SKM-1 (cell line): Measurements from ENCODE around the gene ZNF385B.

ENCODE experiments used
- DNase-seq: peaks from one replicate; lab custom pipeline; 2025; ENCODE audit not compliant: unreplicated experiment; lab: John Stamatoyannopoulos, UW

The ZNF385B gene

DNA sequence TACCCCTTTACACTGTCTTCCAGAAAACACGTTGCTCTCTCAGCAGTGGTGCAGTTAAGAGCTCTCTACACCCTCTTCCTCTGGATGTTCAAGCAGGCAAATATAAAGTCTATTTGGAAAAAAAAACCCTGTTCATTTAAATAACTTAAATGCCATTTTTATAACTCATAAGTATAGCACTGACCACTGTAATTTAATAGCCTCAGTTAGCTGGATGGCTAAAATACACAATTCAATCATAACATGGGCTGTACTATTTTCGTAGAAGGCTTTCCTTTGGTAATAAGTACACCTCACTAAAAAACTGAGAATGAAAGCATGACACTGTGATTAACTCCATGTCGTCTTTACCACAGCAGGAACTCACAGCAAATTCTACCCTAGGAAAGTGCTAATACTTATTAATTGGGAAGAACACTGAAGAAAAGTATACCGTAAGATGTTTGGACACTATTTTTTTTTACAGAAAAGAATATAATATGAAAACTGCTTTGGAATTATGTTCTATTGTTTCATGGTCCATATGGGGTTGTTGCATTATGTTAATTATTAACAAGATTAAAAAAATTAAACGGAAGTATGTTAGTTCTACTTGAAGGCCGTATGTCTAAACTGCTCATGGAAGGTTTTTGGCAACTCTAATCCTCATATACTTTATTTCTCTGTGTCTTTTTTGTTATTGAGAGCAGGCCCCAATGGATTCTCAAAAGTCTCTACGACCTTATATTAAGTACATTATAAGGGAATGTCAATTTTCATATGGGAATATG lies 269.1 kb downstream of the ZNF385B start:
- DNase-seq = no peak

DNA sequence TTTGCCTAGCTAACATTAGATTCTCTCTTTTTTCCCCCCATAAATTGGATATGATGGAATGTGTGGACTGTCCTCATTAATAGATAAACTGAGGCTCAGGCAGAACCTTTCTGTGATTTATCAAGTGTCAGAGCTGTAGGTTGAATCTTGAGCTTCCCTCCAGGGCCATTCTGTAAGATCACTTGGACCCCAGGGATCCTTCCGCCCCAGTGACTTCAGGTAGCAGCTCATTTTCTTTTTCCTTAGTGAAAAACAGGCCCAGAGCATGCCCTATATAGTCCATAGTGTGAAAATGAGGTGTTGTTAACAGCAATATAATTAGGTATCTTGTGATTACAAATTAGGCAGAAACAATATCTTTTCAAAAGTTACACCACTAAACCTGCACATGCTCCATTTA lies 269.7 kb downstream of the ZNF385B start:
- no peak for DNase-seq

DNA sequence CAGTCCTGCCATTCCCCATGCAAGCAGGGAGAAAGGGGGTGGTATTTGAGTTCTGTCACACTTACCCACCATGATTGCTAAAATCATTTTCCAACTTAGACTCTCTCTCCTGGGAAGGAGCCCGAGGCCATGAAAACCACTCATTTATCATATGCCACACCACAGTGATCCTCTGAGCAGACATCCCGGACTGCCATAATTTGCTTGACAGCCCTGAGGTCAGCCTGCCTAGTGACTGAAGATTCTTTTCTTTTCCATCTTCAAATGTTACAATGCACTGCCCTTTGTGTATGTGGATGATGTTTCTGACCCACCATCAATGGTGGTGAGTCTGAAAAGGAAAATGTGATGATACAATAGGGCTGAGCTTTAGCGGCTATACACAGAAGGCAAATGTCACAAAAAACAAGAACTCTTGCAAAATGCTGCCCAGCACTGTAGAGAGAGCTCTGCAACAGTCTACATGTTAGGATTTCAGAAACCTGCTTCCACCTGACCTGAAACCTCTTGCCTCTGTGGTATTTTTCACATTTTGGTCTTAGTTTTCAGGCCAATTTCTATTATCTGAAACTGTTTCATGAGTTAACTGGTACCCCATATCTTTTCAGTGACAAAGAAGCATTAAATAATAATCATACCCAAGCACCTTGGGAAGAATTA lies 272.8 kb downstream of the ZNF385B start:
- no peak for DNase-seq

DNA sequence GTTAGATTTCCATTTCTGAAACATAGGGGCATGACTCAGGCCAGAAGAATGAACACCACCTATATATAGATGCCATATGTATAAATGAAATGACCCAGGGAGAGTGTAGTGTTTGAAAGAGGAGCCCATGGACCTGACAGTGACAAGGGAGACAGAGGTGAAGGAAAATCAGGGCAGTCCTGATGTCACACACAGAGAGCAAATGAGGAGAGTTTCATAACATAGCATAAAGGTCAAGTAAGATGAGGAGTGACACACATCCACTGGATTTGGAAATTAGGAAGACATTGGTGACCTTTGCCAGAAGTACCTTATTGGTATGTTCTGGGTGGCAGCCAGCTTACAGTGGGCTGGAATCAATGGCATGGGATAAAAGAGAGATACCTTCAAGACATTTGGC lies 276.7 kb downstream of the ZNF385B start:
- no peak for DNase-seq

DNA sequence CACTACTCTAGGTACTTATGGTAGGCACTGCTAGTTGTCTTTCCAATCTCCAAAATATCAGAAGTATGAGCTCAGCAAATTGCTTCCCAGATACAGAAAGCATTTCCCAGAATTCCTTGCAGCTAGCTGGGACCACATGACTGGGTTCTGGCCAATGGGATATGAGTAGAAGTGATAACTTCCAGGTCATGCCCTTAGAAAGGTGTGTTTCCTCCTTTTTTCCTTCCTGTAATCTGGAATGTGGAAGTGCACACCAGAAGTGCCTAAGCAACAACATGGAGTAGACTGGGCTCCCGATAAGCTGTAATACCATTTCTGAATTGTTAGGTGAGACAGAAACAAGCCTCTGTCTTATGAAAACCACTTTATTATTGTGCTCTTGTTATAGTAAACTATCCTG lies 279.8 kb downstream of the ZNF385B start:
- DNase-seq = no peak

DNA sequence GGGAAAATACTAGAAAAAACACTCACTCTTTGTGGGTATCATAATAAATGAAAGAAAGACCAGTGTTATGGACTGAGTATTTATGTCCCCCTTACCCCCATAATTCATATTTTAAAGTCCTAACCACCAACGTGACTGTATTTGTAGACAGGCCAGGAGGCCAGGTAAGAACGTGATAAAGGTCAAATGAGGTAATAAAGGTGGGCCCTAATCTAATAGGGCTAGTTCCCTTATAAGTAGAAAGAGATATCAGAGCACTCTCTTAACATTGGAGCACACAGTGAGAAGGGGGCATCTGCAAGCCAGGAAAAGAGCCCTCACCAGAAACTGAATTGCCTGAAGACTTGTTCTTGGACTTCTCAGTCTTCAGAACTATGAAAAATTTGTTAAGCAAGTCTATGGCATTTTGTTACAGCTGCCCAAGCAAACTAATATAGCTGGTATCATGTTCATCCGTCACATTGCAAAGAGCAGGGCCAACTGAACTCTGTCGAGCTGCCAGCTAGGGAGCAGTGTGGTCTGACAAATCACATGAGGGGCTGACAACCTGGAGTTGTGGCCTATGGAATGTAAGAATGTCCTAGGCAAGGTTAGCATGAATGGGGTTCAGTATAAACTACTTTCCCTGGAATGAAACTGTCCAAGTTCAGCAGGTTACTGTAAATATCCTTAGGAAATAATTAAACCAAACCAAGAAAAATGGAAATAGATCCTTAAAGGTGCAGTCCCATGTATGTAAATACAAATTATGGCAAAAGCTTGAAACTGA lies 280.9 kb downstream of the ZNF385B start:
- DNase-seq = no peak

DNA sequence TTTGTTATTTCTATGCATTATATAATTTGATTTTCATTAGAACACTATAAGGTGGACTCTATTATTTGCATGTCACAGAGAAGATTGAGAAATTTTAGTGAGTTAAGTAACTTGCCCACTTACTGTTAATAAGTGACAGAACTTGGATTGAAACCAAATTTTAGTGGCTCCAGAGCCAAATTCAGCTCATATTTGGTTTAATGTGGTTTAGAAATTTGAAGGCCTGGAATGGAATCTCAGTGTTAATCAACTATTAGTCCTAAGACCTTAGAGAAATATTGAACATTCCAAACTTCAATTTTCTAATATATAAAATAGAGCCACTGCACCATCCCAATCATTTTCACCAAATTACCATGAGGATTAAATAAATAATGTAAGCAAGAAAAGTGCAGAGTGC lies 281.6 kb downstream of the ZNF385B start:
- no peak for DNase-seq

DNA sequence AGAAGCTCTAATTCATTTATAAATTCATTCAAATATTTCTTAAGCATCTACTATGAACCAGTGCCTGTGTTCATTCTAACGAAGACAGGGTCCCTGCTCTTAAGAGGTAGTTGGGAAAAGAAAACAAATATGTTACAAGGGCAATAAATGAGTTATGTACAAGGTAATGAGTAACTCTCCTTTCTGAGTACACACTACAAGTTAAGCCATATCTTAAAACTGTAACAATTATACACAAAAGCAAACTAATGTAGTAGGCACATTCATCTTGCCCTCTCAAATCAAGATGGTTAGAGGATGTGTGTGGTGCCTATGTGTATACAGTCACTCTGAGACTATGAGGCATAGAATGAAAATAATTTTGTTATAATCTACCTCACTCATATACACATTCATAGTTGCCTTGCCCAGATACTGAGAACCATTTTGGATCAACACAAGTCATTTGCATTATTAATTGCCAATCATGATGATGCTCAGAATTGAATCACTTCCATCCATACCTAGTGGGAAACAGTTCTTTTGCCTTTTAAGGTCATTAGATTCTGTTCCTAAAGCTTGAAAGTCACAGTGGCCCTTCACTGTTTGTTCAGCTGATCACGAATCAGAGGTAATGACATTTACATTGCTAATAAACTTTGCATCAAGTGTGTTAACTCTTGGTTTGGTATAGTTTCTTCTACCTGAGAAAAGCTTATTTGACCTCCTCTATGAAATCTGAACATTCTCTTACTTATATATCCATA lies 283.1 kb downstream of the ZNF385B start:
- no peak for DNase-seq

DNA sequence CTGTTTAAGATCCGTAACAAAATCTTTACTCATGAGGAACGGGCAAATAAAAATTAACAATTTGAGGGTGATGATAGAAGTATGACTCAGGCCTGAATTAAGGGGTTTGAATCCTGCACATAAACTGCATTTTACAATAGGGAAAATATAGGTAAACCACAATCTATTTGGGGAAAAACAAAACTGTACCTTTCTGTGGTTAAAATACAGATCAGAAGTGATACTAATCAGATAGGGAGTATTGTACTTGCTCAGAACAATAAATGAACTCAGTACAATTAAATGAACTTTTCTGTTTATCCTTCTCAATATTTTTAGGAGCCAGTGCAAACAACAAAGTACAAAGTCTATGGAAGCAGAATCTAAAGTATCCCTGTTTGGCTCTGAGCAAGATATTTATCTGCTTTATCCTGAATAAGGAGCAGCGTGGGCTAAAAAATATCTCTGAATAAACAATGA lies 287.3 kb downstream of the ZNF385B start:
- DNase-seq = no peak

DNA sequence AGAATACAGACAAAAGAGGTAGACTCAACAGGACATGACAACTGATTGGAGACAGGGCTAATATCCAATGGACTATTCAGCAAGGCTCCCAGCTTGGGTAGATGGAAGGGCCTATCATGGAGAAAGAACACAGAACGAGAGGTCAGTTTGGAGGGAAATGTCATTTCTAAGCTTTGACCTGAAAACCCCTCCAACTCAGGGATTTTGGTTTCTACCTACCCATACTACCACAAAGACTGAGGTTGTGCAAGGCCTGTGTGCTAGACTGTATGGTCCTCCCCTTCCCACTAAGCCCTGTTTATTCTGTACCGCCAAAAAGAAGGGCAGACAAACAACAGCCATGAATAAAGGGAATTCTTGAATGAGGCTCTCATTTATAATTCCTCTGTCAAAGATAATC lies 288.9 kb downstream of the ZNF385B start:
- no peak for DNase-seq

DNA sequence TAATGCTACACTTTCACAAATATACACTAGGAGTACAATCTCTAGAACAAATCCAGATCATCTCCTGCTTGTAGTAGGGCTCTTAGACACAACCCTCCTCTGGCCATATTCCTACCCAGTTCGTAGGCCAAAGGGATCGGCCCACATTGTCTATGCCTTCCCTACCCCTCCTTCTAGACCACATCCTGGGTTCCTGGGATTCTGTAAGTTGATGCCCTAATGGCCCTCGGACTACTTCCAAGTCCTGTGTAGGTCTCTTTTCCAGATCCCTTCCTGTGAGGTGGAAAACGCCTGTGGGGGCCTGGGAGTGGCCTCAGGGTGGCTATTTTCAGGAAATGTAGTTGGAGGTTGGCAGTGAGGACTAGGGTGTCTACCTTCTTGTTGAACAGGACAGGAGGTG lies 289.7 kb downstream of the ZNF385B start:
- no peak for DNase-seq

DNA sequence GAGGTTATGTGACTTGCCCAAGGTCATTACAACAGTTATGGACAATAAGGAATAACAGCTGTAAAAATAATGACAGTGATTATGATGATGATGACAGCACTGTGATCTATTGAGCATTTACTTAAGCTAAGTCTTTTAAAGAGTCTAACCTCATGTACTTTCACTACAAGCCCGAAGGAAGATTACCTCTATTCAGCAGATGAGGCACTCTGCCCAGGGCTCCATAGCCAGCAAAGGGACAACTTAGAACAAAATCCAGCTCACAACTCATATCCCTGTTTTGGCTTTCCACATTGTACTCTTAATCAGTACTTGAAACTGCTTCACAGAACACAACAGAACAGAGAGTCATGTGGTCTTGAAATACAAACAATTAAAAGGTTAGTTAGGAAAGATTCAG lies 290.2 kb downstream of the ZNF385B start:
- no peak for DNase-seq

DNA sequence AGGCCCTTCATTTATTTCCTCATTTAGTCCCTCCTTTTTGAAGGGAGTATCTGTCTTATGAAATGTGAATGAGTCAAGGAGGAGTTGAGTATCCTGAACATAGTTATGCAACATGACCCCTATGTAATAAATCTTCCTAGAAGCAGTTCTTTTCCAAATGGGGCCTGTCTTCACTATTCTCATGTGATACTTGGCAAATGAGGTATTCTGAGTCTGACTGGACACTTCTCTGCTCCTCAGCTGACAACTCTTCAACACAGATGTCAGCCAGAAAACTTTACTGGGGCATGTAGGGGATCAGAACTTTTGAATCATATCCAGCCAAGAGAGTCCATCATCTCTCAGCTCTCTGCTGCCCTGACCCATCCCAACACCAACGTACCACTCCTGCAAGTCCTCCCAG lies 291.6 kb downstream of the ZNF385B start:
- DNase-seq = peak; percentile 2

DNA sequence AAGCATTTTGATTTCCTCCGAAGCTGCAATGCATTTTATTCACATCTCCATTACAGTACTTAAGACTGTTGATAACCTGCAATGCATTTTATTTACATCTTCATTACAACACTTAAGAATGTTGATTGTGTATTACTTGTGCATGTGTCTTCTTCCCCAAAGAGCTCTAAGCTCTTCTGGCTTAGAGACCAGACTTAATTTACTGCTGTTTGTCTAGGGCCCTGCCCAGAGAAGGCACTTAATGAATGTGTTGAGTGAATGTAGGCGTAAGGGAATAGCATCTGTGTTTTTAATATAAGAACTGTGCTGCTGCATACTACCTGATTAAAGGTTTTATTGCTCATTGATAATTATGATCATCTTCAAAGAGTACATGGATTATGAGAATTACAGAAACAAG lies 295.6 kb downstream of the ZNF385B start:
- no peak for DNase-seq

DNA sequence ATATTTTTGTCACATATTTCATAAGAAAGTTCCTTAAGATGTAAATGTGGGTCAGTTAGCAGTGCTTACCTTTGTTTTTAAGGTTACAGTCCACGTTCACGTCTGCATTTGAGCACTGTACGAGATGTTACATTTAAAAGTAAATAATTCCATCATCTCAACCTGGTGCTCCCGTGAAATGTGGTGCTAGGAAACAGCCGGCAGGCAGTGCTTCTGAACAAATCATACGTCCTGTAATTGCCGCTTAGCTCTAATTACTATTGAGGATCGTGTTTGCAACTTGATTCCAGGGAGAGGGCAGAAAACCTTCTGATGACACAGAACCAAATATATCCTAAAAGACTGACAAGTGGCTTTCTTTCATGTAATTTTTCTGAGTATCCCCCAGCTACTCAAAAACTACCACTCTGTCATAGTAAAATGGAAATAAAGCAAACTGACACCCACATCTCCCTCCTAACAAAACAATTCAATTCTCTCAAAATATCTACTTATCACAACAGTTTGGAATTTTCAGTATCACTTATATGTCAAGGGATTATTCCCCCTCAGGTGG lies 299.0 kb downstream of the ZNF385B start:
- DNase-seq = no peak

DNA sequence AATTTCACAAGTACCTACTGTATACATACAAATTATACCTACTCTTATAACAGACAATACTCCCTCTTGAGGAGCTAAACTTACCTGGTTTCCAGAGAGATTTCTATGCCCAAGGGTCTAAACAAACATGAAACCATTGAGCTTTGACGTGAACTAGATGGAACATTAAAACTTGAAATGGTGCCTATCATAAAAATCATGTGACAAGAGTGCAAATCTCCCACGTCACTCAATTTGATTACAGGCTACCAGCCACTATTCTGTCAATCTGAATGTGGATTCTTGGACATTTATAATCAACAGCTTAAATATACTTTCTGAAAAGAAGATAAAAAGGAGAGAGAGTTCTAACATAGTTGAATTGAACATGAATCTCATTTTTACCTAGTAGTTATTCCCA lies 299.7 kb downstream of the ZNF385B start:
- DNase-seq = no peak

DNA sequence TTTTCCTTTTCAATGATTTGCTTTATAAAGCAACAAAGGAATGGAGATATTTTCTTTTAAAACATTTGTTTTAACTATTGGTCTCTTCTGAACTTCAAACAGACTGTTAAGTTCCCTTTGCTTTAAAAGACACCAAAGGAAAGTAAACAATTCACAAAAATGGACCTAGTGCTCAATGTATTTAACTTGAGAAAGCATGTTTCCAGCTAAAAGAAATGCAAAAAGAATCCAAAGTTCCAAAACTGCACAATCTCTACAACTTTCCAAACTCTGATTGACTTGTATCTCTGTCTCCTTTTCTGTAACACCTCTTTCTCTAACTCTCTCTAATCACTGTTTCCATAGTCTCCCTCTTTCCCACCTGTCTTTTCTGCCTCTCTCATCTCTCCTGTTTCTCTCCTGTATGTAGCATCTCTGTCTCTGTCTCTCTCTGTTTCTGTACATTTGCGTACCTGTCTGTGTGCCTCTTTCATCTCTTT lies 301.1 kb downstream of the ZNF385B start:
- no peak for DNase-seq

DNA sequence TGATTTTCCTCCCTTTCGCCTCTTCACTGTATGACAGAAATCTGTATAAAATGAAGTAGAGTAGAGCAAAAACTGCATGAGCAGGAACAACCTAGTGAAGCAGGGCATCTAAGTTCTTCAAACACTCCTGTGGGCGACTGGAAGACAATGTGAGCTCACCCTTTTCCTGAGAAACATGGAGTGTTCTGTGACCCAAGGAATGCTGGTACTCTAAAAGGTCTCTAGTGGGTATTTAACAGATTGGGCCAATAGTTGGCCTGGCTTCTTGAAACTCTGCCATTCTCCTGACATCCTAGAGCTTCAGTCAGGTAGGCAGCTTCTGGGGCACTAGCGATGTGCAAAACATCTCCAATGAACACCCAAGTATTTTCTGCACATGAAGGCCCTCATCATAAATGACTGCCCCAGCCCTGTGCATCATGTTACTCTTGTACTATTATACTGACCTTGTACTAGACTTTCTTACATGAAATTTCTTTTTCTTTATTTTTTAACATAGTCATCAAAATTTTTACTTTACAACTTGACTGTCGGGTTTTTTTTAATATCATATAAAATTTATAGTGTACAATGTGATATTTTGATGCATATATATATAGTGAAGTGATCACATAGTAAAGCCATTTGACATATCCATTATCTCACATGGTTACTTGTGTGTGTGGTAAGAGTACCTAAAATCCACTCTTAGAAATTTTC lies 302.2 kb downstream of the ZNF385B start:
- no peak for DNase-seq

DNA sequence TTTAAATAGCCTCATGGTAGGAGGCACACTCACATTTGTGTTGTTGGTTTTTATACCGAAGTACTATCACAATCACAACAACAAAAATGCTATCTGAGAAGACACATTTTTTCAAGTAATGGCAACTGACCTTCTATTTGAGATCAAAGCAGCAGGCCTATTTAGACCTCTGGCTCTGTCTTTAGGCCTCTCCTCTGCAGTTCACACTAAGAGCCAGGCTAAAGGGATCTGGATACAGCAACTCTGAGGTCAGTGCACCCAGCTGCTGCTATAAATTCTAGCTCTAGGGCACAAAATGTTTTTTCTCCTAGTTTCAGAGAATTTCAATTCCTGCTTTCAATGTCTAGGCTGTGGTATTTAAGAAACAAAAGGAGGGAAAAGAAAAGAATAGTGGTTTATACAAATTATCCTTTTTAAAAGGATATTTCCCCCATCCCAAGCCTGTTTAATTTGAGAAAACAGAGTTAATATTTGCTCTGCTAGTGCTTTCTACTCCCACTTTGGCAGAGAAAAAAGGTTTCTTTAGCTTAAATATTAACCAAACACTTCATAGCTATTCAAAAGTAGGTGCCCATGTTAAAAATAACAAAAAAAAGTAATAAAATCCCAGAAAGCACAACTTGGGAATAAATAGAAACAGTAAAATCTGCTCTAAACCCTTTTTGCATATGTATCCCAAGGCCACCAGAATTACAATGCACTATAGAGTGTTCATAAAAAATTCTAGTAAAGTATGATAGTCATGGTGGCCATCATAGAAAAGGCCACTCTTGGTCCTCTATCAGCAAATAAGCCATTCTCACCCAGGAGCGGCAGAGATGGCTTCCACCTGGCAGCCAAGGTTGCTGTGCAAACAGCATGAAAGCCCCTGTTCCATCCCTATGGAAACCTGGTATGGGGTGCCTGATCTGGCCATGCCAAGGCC lies 303.1 kb downstream of the ZNF385B start:
- no peak for DNase-seq
